Muscle of leg (tissue), 16 donors: Measurements from ENCODE around the gene PHLPP2. TPM values are rescaled to one million over a fixed set of nuclear protein-coding genes. Genes with fewer than 3 reads are reported as not detected.

Experiments
- DNase-seq: peaks from one replicate; pipeline ENCODE4 v3.0.0; 2013
- H3K27ac ChIP-seq: one replicate; pipeline ENCODE4 v1.5.1; 2013; ENCODE audit warnings: mild to moderate bottlenecking, low read length, control low read depth
- H3K27me3 ChIP-seq: one replicate; pipeline ENCODE4 v1.6.1; 2013; ENCODE audit warnings: low read length; ENCODE audit not compliant: control insufficient read depth, insufficient read depth
- H3K36me3 ChIP-seq: one replicate; pipeline ENCODE4 v1.6.1; 2013; ENCODE audit warnings: low read length; ENCODE audit not compliant: control insufficient read depth, insufficient read depth
- H3K4me1 ChIP-seq: one replicate; pipeline ENCODE4 v1.6.1; 2013; ENCODE audit warnings: low read length; ENCODE audit not compliant: control insufficient read depth, insufficient read depth
- H3K4me3 ChIP-seq: one replicate; pipeline ENCODE4 v1.5.1; 2013; ENCODE audit warnings: low read length, control low read depth
- H3K9me3 ChIP-seq: replicated peaks from 2 replicates; pipeline ENCODE4 v1.6.1; 2013; ENCODE audit warnings: low read depth, low read length; ENCODE audit not compliant: control insufficient read depth
- WGBS: methylation state at CpG from one replicate; pipeline ENCODE4 v1.1.5; 2013; ENCODE audit warnings: missing lambda C conversion rate; ENCODE audit not compliant: insufficient coverage; 5-methylcytosine and 5-hydroxymethylcytosine counted together
- long read RNA-seq, 11 donors: transcript quantifications; one replicate each; lab custom pipeline, GENCODE V29; 2026
- polyA plus RNA-seq, 8 donors: library from polyadenylated mRNA; unstranded; fragments of 120-200 nt; gene quantifications; one replicate each; pipeline versions ENCODE4 v1.2.1 to v1.2.3, GENCODE V29; 2013; ENCODE audit warnings: inconsistent platforms in 1 of 8, low replicate concordance in 1 of 8; ENCODE audit not compliant: insufficient read length in 8 of 8, insufficient read depth in 1 of 8
- total RNA-seq: library from RNA; stranded (reverse); fragments of 120-200 nt; gene quantifications from one replicate; pipeline ENCODE4 v1.2.4, GENCODE V29; 2013

PHLPP2 gene, protein sequence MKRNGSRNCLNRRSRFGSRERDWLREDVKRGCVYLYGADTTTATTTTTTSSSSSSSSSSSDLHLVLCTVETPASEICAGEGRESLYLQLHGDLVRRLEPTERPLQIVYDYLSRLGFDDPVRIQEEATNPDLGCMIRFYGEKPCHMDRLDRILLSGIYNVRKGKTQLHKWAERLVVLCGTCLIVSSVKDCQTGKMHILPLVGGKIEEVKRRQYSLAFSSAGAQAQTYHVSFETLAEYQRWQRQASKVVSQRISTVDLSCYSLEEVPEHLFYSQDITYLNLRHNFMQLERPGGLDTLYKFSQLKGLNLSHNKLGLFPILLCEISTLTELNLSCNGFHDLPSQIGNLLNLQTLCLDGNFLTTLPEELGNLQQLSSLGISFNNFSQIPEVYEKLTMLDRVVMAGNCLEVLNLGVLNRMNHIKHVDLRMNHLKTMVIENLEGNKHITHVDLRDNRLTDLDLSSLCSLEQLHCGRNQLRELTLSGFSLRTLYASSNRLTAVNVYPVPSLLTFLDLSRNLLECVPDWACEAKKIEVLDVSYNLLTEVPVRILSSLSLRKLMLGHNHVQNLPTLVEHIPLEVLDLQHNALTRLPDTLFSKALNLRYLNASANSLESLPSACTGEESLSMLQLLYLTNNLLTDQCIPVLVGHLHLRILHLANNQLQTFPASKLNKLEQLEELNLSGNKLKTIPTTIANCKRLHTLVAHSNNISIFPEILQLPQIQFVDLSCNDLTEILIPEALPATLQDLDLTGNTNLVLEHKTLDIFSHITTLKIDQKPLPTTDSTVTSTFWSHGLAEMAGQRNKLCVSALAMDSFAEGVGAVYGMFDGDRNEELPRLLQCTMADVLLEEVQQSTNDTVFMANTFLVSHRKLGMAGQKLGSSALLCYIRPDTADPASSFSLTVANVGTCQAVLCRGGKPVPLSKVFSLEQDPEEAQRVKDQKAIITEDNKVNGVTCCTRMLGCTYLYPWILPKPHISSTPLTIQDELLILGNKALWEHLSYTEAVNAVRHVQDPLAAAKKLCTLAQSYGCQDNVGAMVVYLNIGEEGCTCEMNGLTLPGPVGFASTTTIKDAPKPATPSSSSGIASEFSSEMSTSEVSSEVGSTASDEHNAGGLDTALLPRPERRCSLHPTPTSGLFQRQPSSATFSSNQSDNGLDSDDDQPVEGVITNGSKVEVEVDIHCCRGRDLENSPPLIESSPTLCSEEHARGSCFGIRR (N-terminal part only)
- total RNA-seq, result 5.5 TPM
- polyA plus RNA-seq, result 1 to 10 TPM; 4.6 to 7.9 (median 5.6) TPM
- long read RNA-seq, donor 1, result 0 reads
- long read RNA-seq, donor 2, result 0 reads
- long read RNA-seq, donor 3, partial matches to known transcripts, result 5 of 5 reads
- long read RNA-seq, donor 3, other reads (novel, unspliced or antisense), result 0 of 5 reads
- long read RNA-seq, donor 4, result 0 reads
- long read RNA-seq, donor 5, result 0 reads
- long read RNA-seq, donor 6, result 0 reads
- long read RNA-seq, donor 7, result 0 reads
- long read RNA-seq, donor 8, result 0 reads
- long read RNA-seq, donor 9, partial matches to known transcripts, result 10 of 10 reads
- long read RNA-seq, donor 9, other reads (novel, unspliced or antisense), result 0 of 10 reads
- long read RNA-seq, donor 10, partial matches to known transcripts, result 5 of 5 reads
- long read RNA-seq, donor 10, other reads (novel, unspliced or antisense), result 0 of 5 reads
- long read RNA-seq, donor 11, result 0 reads

- WGBS, result 3% methylated on average over 3 of the region's 10 CpGs
- no peak for DNase-seq
- no peaks in the 10 kb centered on the region for H3K9me3 ChIP-seq
- peak within 1 kb of the TSS; percentile 53 for H3K4me3 ChIP-seq
- H3K4me1 ChIP-seq, result peaks cover 4% of the 10 kb centered on the region
- no peaks in the 10 kb centered on the region for H3K36me3 ChIP-seq
- H3K27me3 ChIP-seq, result no peaks in the 10 kb centered on the region
- H3K27ac ChIP-seq, result peak within 1 kb of the TSS; percentile 59
These were observed at the start of gene PHLPP2 for GRCh38 chr16:71724320-71724751. PHLPP2 (minus strand) TSS chr16:71724701; CDS start chr16:71714795, 9,906 bp downstream.

DNA sequence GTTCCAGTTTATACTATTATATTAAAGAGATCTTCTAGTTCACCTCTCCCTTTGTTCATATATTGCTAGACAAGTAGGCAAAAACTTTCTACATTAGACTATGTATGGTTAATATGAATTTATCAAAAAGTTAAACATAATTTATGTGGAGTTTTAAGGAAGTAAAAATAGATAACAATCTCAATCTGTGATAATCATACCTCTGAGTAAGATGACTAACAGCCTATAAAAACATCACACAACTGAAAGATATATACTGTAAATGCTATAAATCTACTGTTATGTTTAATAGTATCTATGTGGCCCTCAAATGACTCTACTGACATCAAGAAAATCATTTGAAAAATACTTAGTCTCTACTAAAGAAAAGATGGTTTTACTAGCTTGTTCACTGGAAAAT lies 47.1 kb upstream of the PHLPP2 start:
- Histone ChIP-seq H3K27me3 (no peaks in the 10 kb centered on the region), H3K36me3 (peaks cover 31% of the 10 kb centered on the region), H3K27ac (no peak overlapping the region), H3K4me3 (no peak overlapping the region), H3K4me1 (no peaks in the 10 kb centered on the region), H3K9me3 (no peaks in the 10 kb centered on the region)
- no peak for DNase-seq

DNA sequence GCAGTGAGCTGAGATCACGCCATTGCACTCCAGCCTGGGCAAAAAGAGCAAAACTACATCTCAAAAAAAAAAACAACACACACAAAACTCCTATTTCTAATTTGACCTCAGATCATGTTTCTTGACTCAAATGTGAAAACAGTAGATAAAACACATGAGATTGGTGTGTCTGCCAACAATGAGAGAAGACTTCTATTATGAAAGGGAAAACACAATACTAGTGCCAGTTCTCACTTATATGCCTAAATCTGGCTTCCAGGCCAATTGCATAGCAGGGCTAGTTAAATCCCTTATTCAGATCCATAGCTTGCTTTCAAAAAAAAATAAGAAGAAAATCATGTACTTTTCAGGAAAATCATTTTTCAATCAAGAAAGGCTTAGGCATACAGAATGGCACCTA lies 44.7 kb upstream of the PHLPP2 start:
- Histone ChIP-seq H3K4me3 (no peak overlapping the region), H3K27ac (no peak overlapping the region), H3K9me3 (no peaks in the 10 kb centered on the region), H3K4me1 (no peaks in the 10 kb centered on the region), H3K27me3 (no peaks in the 10 kb centered on the region), H3K36me3 (peaks cover 31% of the 10 kb centered on the region)
- no CpG with 5 or more reads among the region's 1 CpG for WGBS
- no peak for DNase-seq

GRCh38 chr16:71767060-71767900 lies 42.8 kb upstream of the PHLPP2 start:
- no peaks in the 10 kb centered on the region for H3K9me3 ChIP-seq
- no peaks in the 10 kb centered on the region for H3K27me3 ChIP-seq
- peak; percentile 39 for DNase-seq
- no peaks in the 10 kb centered on the region for H3K4me1 ChIP-seq
- 70% methylated on average over 2 of the region's 3 CpGs for WGBS
- H3K36me3 ChIP-seq, result peaks cover 28% of the 10 kb centered on the region
- no peak overlapping the region for H3K4me3 ChIP-seq
- no peak overlapping the region for H3K27ac ChIP-seq

- H3K9me3 ChIP-seq, result no peaks in the 10 kb centered on the region
- 100% methylated on average over 1 of the region's 2 CpGs for WGBS
- H3K36me3 ChIP-seq, result peaks cover 29% of the 10 kb centered on the region
- no peak overlapping the region for H3K27ac ChIP-seq
- H3K4me1 ChIP-seq, result no peaks in the 10 kb centered on the region
- no peaks in the 10 kb centered on the region for H3K27me3 ChIP-seq
- no peak overlapping the region for H3K4me3 ChIP-seq
- no peak for DNase-seq
These were observed 37.7 kb upstream of the PHLPP2 start for GRCh38 chr16:71762186-71762585.

DNA sequence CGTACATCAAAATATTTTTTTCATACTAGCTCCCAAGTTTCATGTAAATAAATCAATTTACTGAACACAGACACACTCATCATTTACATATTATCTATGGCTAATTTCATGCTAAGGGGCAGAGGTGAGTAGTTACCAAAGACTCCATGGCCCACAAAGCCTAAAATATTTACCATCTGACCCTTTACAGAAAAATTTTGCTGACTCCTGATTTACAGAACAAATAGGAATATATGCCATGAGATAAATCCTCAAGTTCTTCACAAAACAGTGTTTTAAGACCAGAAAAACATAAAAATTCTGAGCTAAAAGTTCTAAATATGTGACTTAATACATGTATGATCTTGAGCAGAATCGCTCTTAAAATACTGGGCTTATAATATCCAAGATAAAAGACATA lies 36.6 kb upstream of the PHLPP2 start:
- WGBS, result 86% methylated on average over 1 of the region's 2 CpGs
- H3K4me1 ChIP-seq, result no peaks in the 10 kb centered on the region

GRCh38 chr16:71758293-71758760 lies 33.8 kb upstream of the PHLPP2 start:
- Histone ChIP-seq H3K27ac (no peak overlapping the region), H3K27me3 (no peaks in the 10 kb centered on the region), H3K4me3 (no peak overlapping the region), H3K9me3 (no peaks in the 10 kb centered on the region), H3K36me3 (peaks cover 55% of the 10 kb centered on the region), H3K4me1 (no peaks in the 10 kb centered on the region)
- WGBS, result 97% methylated on average over 5 of the region's 5 CpGs
- no peak for DNase-seq

More for the DNA sequence above, 36.6 kb upstream of the PHLPP2 start:
- no peak overlapping the region for H3K4me3 ChIP-seq
- no peak overlapping the region for H3K27ac ChIP-seq
- no peak for DNase-seq
- H3K9me3 ChIP-seq, result no peaks in the 10 kb centered on the region
- no peaks in the 10 kb centered on the region for H3K27me3 ChIP-seq
- H3K36me3 ChIP-seq, result peaks cover 35% of the 10 kb centered on the region

DNA sequence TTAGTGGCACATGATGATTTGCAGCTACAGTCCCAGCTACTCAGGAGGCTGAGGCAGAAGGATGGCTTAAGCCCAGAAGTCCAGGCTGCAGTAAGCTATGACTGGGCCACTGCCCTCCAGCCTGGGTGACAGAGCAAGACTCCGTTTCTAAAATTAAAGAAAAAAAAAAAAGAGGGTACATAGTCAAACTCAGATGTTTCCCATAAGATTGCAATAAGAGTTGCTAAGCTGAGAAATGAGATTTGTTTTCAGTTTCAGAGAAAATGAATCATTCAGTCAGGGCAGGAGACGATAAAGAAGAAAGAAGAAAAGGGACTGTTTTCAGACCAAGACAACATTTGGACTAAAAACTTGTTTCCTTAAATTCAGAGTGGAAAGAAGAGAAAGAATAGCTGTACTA lies 30.2 kb upstream of the PHLPP2 start:
- Histone ChIP-seq H3K27ac (no peak overlapping the region), H3K27me3 (no peaks in the 10 kb centered on the region), H3K9me3 (no peaks in the 10 kb centered on the region), H3K4me3 (no peak overlapping the region), H3K4me1 (no peaks in the 10 kb centered on the region), H3K36me3 (peaks cover 49% of the 10 kb centered on the region)
- no CpG with 5 or more reads among the region's 2 CpGs for whole genome bisulfite sequencing
- no peak for DNase-seq

DNA sequence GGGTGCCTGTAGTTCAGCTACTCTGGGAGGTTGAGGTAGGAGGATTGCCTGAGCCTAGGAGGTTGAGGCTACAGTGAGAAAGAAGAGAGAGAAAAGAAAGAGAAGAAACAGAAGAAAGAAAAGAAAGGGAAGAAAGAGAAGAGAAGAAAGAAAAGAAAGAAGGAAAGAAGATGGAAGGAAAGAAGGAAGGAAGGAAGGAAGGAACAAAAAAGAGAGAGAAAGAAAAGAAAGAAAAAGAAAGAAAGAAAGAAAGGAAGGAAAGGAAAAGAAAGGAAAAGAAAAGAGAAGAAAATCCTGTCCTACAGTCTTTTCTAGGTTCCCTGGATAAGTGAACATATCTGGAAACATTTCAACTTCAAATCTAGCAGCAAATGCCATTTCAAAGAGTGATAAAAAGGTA lies 29.6 kb upstream of the PHLPP2 start:
- Histone ChIP-seq H3K27me3 (no peaks in the 10 kb centered on the region), H3K36me3 (peaks cover 54% of the 10 kb centered on the region), H3K4me3 (no peak overlapping the region), H3K4me1 (no peaks in the 10 kb centered on the region), H3K9me3 (no peaks in the 10 kb centered on the region), H3K27ac (no peak overlapping the region)
- DNase-seq, result no peak
